ENCODE measurements around the gene EEA1.

- TF ChIP-seq CTCF (IDR thresholded peaks at IDR 0.05; ENCODE audit: poor library complexity, severe bottlenecking) = no peak
- no peak for TF ChIP-seq RAD21 (conservative IDR thresholded peaks at IDR 0.05)
- no peak for TF ChIP-seq POLR2AphosphoS5 (IDR thresholded peaks at IDR 0.05)
- TF ChIP-seq EZH2 (IDR thresholded peaks at IDR 0.05; ENCODE audit: borderline replicate concordance, insufficient read depth, low read length, poor library complexity, severe bottlenecking) = no peak
- TF ChIP-seq TAF1 (IDR thresholded peaks at IDR 0.05; ENCODE audit: low read depth) = no peak
- TF ChIP-seq REST (IDR thresholded peaks at IDR 0.05; ENCODE audit: borderline replicate concordance) = no peak
Measured at GRCh38 chr12:92968176-92968813, 39.2 kb upstream of the EEA1 start.

All from neural cell (in vitro differentiated cells).